ENCODE results near the gene IMMP2L.

- TF ChIP-seq EZH2phosphoT487 (IDR thresholded peaks at IDR 0.05; ENCODE audit: borderline replicate concordance, low read length) (no peak), EZH2 (IDR thresholded peaks at IDR 0.05; ENCODE audit: low read length, unreplicated experiment) (no peak)
- TF ChIP-seq, protein P1, sequence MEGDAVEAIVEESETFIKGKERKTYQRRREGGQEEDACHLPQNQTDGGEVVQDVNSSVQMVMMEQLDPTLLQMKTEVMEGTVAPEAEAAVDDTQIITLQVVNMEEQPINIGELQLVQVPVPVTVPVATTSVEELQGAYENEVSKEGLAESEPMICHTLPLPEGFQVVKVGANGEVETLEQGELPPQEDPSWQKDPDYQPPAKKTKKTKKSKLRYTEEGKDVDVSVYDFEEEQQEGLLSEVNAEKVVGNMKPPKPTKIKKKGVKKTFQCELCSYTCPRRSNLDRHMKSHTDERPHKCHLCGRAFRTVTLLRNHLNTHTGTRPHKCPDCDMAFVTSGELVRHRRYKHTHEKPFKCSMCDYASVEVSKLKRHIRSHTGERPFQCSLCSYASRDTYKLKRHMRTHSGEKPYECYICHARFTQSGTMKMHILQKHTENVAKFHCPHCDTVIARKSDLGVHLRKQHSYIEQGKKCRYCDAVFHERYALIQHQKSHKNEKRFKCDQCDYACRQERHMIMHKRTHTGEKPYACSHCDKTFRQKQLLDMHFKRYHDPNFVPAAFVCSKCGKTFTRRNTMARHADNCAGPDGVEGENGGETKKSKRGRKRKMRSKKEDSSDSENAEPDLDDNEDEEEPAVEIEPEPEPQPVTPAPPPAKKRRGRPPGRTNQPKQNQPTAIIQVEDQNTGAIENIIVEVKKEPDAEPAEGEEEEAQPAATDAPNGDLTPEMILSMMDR (conservative IDR thresholded peaks at IDR 0.05; ENCODE audit: low read depth, low read length), result no peak
Measured at GRCh38 chr7:111499027-111499426, 63.3 kb downstream of the IMMP2L start.
